Measurements from ENCODE around the gene ACVR1.

ACVR1 gene

DNA sequence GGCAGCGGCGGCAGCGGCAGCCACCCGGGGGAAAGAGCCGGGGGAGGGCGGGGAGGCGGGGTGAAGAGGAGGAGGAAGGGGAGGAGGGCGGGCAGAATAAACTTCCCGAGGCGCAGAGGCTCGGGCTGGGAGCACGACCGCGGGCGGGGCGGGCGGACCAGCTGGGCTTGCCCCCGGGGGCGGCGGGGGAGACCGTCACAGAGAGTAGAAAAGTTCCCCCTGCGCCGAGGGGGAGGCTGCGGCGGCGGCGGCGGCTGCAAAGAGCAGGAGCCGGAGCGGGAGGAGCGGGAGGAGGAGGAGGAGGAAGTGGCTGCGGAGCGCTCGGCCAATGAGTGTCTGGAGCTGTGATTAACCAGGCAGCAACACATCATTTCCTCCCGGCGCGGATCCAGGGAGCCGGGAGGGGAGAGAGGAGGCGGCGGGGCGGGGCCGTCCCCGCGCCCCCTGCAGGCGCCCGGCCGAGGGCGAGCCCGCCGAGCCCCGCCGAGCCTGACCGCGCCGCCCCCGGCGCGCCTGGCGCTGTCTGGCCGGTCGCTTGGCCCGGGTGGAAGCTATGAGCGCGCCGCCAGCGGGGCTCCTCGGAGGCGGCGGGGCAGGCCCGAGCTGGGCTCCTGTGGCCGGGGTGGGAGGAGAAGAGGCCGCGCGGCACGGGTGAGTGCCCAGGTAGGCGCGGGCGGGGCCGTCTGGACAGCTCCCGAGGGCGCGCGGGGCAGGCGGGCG is at the start of gene ACVR1:
TSS of gene ACVR1 (minus strand) at position 265 of the 720 bp plus-strand sequence. CDS start 76,837 bp downstream, outside the sequence.
- H3K4me3 Mint-ChIP-seq, result peak within 1 kb of the TSS; percentile 93
- no peaks in the 10 kb centered on the region for H3K36me3 Mint-ChIP-seq
- peaks cover 56% of the 10 kb centered on the region for H3K4me1 Mint-ChIP-seq
- H3K27ac Mint-ChIP-seq, result peak within 1 kb of the TSS; percentile 94
- H3K9me3 Mint-ChIP-seq, result no peaks in the 10 kb centered on the region
- no peaks in the 10 kb centered on the region for H3K27me3 Mint-ChIP-seq

DNA sequence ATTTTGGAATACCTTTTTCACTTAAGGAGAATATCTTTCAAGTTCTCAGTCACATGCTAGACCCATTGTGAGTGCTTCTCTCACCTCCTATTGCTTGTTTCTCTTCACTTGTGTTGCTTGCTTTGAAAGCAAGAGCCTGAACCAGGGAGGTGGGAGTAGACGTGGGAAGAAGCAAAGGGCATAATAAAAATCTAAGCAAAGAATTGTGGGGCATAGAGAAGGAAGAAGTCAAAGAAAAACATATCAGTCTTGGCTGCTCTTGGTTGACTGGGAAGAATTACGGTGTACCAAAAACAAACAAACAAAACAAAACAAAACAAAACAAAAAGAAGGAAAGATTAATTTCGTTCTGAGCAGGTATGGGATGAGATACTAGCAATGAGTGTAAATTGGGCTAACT is 48.9 kb upstream of the ACVR1 start:
- Mint-ChIP-seq H3K4me3 (no peak overlapping the region), H3K36me3 (no peaks in the 10 kb centered on the region), H3K9me3 (no peaks in the 10 kb centered on the region), H3K27ac (no peak overlapping the region), H3K4me1 (no peaks in the 10 kb centered on the region), H3K27me3 (no peaks in the 10 kb centered on the region)

DNA sequence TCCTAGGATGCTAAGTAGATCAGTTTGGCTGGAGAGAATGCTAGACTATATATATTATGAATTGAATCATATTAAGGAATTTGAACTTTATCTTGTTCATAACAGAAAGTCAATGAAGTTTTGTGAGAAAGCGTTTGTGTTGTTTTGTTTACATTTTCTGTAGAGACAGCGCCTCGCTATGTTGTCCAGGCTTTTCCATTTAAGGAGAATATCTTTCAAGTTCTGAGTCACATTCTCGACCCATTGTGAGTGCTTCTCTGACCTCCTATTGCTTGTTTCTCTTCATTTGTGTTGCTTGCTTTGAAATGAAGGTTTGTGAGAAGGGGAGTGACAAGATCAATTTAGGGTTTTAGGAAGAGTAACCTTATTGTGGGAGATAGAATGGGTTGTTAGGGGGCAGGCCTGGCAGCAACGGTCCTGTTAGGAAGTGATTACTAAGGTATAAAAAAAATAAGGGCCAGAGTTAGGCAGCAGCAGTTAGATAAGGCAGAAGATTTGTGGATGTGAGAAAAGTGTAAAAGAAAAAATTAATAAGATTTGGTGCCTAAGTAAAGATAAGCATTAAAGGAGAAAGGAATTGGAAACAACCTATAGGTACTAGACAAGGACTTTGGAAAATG is 47.6 kb upstream of the ACVR1 start:
- Mint-ChIP-seq H3K27me3 (no peaks in the 10 kb centered on the region), H3K36me3 (no peaks in the 10 kb centered on the region), H3K9me3 (no peaks in the 10 kb centered on the region), H3K4me3 (no peak overlapping the region), H3K27ac (no peak overlapping the region), H3K4me1 (no peaks in the 10 kb centered on the region)

DNA sequence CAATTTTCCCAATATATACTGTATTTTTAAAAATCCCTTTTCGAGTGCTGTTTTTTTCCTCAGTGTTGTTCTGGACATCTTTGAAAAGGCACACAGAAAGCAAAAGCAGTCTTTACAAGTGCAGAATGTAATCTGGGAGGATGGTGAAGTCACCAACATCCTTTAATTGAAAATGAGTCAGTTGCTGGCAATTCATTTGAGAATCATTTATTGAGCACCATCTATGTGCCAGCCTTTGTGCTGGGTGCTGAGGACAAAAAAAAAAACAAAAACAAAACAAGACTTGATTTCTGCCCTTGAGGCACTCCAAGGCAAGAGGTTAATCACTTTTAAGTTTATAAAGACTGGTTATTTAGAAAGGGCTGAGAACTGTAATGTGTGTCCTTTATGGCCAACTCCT is 46.7 kb upstream of the ACVR1 start:
- Mint-ChIP-seq H3K4me3 (no peak overlapping the region), H3K27ac (no peak overlapping the region), H3K36me3 (no peaks in the 10 kb centered on the region), H3K27me3 (no peaks in the 10 kb centered on the region), H3K4me1 (no peaks in the 10 kb centered on the region), H3K9me3 (no peaks in the 10 kb centered on the region)

DNA sequence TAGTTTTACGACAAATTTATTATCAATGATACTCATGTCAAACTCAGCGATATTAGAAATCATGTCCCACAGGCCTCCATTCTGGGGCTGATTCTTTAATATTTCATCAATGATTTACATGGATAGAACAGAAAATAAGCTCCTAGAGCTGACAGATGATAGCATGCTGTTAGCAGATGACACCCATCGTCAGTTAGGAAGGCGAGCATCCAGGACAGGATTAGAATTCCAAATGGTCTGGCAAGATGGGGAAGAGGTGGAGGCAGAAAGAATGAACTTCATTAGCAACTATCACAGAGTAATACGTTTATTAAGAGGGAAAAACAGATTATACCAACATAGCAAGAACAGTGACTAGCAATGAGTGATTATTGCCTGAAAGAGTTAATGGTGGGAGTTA is 46.2 kb upstream of the ACVR1 start:
- H3K27ac Mint-ChIP-seq, result no peak overlapping the region

DNA sequence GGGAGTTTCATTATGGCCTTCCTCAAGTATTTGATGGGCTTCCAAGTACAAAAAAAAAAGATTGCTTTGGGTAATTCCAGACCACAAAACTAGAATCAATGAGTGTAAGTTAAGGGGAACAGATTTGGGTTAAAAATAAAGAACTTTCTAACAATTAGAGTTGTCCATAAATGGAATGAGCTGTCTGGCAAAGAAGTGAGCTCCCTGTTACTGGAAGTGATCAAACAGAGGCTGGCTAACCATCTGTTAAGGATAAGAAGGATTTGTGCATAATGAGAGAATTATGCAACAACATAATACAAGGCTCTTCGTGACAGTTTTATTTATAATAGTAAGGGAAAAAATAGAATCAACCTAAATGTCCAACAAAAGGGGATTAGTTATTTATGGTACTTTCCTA is 44.6 kb upstream of the ACVR1 start:
- Mint-ChIP-seq H3K36me3 (no peaks in the 10 kb centered on the region), H3K4me1 (no peaks in the 10 kb centered on the region), H3K27ac (no peak overlapping the region), H3K4me3 (no peak overlapping the region), H3K27me3 (no peaks in the 10 kb centered on the region), H3K9me3 (no peaks in the 10 kb centered on the region)

More for the DNA sequence above, 46.2 kb upstream of the ACVR1 start:
- H3K9me3 Mint-ChIP-seq, result no peaks in the 10 kb centered on the region
- no peaks in the 10 kb centered on the region for H3K4me1 Mint-ChIP-seq
- no peaks in the 10 kb centered on the region for H3K27me3 Mint-ChIP-seq
- no peak overlapping the region for H3K4me3 Mint-ChIP-seq
- no peaks in the 10 kb centered on the region for H3K36me3 Mint-ChIP-seq

DNA sequence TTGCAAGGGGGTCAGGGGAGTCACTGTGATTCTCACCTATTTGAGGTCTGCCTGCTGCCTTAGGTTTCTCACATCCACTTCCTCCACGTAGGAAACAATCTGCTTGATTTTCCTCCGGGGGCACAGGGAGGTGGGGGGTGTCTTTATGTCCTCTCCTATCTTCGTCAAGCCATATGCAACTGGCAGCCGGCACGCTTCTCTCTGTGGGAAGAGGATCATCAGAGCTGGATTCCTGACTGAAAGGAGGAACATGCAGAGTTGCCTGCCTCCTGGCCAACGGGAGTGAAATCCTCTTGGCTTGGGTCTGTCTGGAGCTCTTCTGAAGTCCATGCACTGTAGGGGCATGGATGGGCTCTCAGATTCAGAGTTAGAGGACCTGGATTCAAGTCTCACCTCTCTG is 43.1 kb upstream of the ACVR1 start:
- Mint-ChIP-seq H3K9me3 (no peaks in the 10 kb centered on the region), H3K4me1 (no peaks in the 10 kb centered on the region), H3K27me3 (no peaks in the 10 kb centered on the region), H3K36me3 (no peaks in the 10 kb centered on the region), H3K4me3 (no peak overlapping the region), H3K27ac (no peak overlapping the region)

DNA sequence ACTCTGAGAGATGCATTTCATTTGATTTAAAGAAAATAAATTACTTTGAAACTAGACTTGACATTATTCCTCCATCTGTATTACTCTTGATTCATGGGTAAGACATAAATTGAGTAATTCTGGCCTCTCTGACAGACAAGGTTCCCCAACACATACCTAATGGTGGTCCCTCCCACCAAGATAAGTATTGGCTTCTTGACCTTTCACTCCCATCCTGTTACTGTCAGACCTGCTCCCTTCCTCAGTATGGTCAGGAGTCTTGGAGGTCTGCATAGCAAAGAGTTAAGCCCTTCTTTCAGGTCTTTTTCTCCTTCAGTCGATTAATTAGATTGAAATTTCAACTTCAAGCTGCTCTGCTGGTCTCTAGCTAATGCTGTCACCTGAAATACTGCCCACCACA is 42.2 kb upstream of the ACVR1 start:
- Mint-ChIP-seq H3K27me3 (no peaks in the 10 kb centered on the region), H3K27ac (no peak overlapping the region), H3K9me3 (no peaks in the 10 kb centered on the region), H3K4me1 (no peaks in the 10 kb centered on the region), H3K36me3 (no peaks in the 10 kb centered on the region), H3K4me3 (no peak overlapping the region)

DNA sequence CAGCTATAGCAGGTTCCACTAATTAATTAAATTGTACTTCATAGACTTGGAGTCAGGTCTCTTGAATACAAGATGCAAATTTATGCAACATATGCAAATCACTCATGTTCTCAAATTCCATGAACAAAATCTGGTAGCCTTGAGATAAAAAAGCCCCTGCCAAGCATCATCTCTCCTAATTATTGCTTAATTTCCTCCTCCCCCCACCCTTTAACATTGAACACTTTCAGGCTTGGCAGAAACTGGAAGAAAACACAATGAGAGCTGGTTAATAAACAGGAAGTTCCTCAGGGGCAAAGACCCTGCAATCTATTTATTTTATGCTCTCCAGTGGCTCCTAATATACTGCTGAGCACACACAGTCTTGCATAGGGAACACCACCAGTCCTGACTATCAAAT is 35.6 kb upstream of the ACVR1 start:
- H3K27ac Mint-ChIP-seq, result no peak overlapping the region
- no peaks in the 10 kb centered on the region for H3K36me3 Mint-ChIP-seq
- H3K9me3 Mint-ChIP-seq, result no peaks in the 10 kb centered on the region
- no peak overlapping the region for H3K4me3 Mint-ChIP-seq
- H3K27me3 Mint-ChIP-seq, result no peaks in the 10 kb centered on the region
- no peaks in the 10 kb centered on the region for H3K4me1 Mint-ChIP-seq

DNA sequence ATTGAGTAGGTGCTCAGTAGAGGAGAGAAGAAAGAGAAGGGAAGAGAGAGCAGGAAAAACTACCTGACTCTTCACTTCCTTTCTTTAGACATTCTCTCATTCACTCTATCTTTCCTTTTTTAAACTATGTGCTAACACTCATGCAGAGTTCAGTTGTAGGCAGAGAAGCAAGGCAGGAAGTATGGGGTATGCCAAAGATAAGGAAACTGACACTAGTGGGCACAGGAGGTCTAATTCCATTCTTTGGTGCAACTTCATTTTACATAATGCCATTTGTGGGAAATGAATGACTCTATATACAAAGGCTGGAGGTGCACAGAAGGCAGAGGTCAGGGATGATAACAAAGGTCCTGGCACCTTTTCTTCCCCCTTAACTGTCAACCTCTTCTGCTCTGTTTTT is 35.1 kb upstream of the ACVR1 start:
- H3K4me3 Mint-ChIP-seq, result no peak overlapping the region
- H3K9me3 Mint-ChIP-seq, result no peaks in the 10 kb centered on the region
- H3K4me1 Mint-ChIP-seq, result no peaks in the 10 kb centered on the region
- H3K36me3 Mint-ChIP-seq, result no peaks in the 10 kb centered on the region
- no peak overlapping the region for H3K27ac Mint-ChIP-seq
- H3K27me3 Mint-ChIP-seq, result no peaks in the 10 kb centered on the region

DNA sequence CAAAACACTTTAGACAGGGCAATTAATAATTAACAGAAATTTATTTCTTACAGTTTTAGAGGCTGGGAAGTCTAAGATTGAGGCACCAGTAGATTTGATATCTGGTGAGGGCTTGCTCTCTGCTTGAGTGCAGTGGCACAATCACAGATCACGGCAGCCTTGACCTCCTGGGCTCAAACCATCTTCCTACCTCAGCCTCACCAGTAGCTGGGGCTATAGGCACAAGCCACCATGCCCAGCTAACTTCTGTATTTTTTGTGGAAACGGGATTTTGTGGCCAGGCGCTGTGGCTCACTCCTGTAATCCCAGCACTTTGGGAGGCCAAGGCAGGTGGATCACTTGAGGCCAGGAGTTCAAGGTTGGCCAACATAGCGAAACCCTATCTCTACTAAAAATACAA is 29.0 kb upstream of the ACVR1 start:
- Mint-ChIP-seq H3K9me3 (no peaks in the 10 kb centered on the region), H3K36me3 (no peaks in the 10 kb centered on the region), H3K4me1 (peaks cover 24% of the 10 kb centered on the region), H3K4me3 (no peak overlapping the region), H3K27ac (no peak overlapping the region), H3K27me3 (no peaks in the 10 kb centered on the region)

DNA sequence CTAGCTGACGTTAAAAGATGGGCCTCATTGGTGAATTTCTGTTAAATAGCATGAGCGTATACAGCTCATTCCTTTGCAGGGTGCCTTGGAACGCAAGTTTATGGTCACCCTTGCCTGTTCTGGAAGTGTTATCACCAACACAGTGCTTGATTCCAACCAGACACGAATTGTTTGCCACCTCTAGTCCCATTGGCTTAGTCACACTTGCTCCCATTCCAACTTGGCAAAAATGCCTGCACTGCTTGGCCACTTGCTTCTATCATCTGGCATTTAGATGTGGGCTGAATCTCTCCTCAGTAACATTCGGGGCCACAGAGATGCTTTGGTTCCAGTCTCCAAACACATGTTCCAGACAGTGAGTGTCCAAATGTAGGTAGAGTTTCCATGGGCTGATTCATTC is 27.5 kb upstream of the ACVR1 start:
- no peaks in the 10 kb centered on the region for H3K27me3 Mint-ChIP-seq
- H3K4me3 Mint-ChIP-seq, result no peak overlapping the region
- peaks cover 38% of the 10 kb centered on the region for H3K4me1 Mint-ChIP-seq
- H3K27ac Mint-ChIP-seq, result no peak overlapping the region
- no peaks in the 10 kb centered on the region for H3K36me3 Mint-ChIP-seq
- no peaks in the 10 kb centered on the region for H3K9me3 Mint-ChIP-seq

DNA sequence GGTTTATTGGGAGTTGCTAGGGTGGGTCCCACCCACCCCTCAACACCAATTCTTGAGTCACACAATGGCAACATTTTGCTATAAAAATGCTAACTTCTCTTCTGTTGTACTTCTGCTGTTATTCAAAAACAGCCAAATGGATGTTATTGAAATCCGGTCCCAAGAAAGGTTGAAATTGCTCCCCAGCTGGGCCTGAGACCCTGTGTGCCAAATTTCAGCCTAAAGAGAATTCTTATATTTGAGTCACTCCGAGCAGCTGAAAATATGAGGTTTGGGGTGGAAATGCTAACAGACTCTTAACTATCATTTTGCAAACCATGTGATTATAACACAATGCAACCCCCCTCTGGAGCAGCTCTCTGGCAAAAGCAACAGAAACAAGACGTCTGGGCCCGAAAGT is 27.0 kb upstream of the ACVR1 start:
- H3K4me3 Mint-ChIP-seq, result no peak overlapping the region
- no peaks in the 10 kb centered on the region for H3K9me3 Mint-ChIP-seq
- no peak overlapping the region for H3K27ac Mint-ChIP-seq
- H3K36me3 Mint-ChIP-seq, result no peaks in the 10 kb centered on the region
- no peaks in the 10 kb centered on the region for H3K27me3 Mint-ChIP-seq
- peaks cover 43% of the 10 kb centered on the region for H3K4me1 Mint-ChIP-seq

DNA sequence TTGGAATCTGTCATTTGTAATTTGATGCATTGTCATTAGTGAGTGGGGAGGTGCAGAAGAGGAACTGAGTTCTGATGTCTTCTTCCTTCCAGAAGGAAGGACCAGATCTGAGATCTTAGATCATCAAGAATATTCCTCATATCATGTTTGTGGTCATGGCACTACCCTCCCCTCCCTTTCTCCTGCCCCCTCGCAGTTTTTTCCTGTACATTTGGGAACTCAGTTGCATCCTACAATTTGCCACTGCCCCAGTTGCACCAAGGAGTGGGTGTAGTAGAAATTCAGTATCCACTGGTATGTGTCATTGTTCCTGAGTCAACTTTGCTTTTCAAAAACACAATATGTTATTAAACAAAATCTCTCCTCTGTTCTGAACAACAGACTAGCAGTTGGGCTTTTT is 26.6 kb upstream of the ACVR1 start:
- peaks cover 3% of the 10 kb centered on the region for H3K9me3 Mint-ChIP-seq
- no peak overlapping the region for H3K27ac Mint-ChIP-seq
- H3K36me3 Mint-ChIP-seq, result peaks cover 2% of the 10 kb centered on the region
- no peaks in the 10 kb centered on the region for H3K27me3 Mint-ChIP-seq
- peaks cover 48% of the 10 kb centered on the region for H3K4me1 Mint-ChIP-seq
- H3K4me3 Mint-ChIP-seq, result no peak overlapping the region

DNA sequence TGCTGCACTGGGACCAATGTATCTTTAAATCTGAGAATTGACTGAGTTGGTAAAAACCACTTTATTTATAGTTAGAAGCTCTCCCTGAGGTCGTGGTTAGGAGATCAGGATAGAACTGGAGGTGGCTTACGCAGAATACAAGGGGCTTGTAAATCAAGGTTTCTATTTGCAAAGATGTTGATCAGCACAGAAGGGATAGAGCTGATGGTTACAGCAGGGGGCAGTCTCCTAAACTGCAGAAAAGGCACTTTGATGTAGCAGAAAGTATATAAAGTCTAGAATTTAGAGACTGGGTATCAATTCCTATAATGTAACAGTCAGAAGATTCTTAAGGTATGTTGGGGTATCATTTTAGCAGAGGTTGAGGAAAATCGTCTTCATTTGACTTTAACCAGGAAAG is 25.2 kb upstream of the ACVR1 start:
- Mint-ChIP-seq H3K4me3 (no peak overlapping the region), H3K36me3 (peaks cover 2% of the 10 kb centered on the region), H3K27me3 (no peaks in the 10 kb centered on the region), H3K4me1 (peaks cover 61% of the 10 kb centered on the region), H3K9me3 (peaks cover 5% of the 10 kb centered on the region), H3K27ac (peak overlapping the region; percentile 69)

DNA sequence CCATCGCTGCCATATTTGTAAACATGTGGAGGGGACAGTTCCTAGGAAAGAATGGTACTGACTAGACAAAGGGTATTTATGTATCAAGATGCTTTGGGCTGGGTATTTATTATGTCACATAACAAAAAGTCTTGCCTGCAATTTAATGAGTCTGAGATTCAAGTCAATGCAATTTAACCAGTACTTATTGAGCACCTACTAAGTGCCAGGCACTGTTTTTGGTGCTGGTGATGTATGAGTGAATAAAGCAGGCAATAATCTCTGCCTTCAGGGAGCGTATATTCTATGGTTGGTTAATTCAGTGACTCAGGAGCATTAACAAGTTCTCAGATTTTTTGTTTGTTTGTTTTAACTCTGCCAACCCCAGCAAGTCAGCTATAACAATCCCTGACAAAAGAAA is 24.6 kb upstream of the ACVR1 start:
- Mint-ChIP-seq H3K27me3 (no peaks in the 10 kb centered on the region), H3K9me3 (peaks cover 5% of the 10 kb centered on the region), H3K36me3 (peaks cover 2% of the 10 kb centered on the region), H3K27ac (peak overlapping the region; percentile 94), H3K4me3 (no peak overlapping the region), H3K4me1 (peaks cover 66% of the 10 kb centered on the region)

DNA sequence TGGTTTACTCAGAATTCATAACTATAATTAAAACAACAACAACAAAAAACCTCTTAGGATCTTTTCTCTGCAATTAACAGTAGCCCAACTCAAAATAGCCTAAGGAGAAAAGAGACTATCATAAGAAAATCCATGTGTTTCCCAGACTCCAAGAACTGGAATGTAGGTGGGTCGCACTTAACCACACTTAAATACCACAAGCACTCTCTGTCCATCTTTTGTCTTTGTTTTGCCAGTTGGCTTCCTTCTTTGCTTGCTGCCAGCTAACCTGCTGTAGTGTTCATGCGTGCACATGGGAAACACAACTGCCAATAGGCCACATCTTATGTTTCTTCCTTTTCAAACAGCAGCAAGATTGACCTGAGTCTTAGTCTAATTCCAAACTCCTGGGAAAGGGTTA is 24.1 kb upstream of the ACVR1 start:
- H3K36me3 Mint-ChIP-seq, result peaks cover 2% of the 10 kb centered on the region
- H3K4me1 Mint-ChIP-seq, result peaks cover 71% of the 10 kb centered on the region
- no peaks in the 10 kb centered on the region for H3K27me3 Mint-ChIP-seq
- H3K27ac Mint-ChIP-seq, result peak overlapping the region; percentile 94
- peaks cover 5% of the 10 kb centered on the region for H3K9me3 Mint-ChIP-seq
- peak overlapping the region; percentile 40 for H3K4me3 Mint-ChIP-seq

Data from activated naive CD4-positive, alpha-beta T cell treated with anti-CD3 and anti-CD28 coated beads, Interleukin-2, amount 50 U/mL, for 24 hours (primary cell).